ENCODE measurements around the gene FBXO31. TPM values are rescaled to one million over a fixed set of nuclear protein-coding genes. Genes with fewer than 3 reads are reported as not detected.

FBXO31 gene
- total and polyA plus RNA-seq, 2 of the 13 experiments (the other 11 are each of a cell fraction or from before 2014, with no cell fraction given), result 92.4 to 101 TPM

- no peak for TF ChIP-seq CHD2 (IDR thresholded peaks at IDR 0.05; ENCODE audit: low read depth, low read length)
- TF ChIP-seq ZZZ3 (CRISPR knock-in tag; IDR thresholded peaks at IDR 0.05; ENCODE audit: borderline replicate concordance), result no peak
- no peak for TF ChIP-seq HDAC1 (CRISPR knock-in tag; IDR thresholded peaks at IDR 0.05)
- peak; percentile 64 for TF ChIP-seq RBFOX2 (IDR thresholded peaks at IDR 0.05; ENCODE audit: low read depth, low read length)
- no peak for TF ChIP-seq CREB3 (CRISPR knock-in tag; IDR thresholded peaks at IDR 0.05)
- TF ChIP-seq SKIL (CRISPR knock-in tag; IDR thresholded peaks at IDR 0.05; ENCODE audit: borderline replicate concordance), result no peak
- no peak for TF ChIP-seq NKX3-1 (CRISPR knock-in tag; IDR thresholded peaks at IDR 0.05)
- no peak for TF ChIP-seq ZNF34 (CRISPR knock-in tag; IDR thresholded peaks at IDR 0.05; ENCODE audit: borderline replicate concordance)
- no peak for TF ChIP-seq CERS6 (CRISPR knock-in tag; IDR thresholded peaks at IDR 0.05)
- no peak for TF ChIP-seq EED (CRISPR knock-in tag; IDR thresholded peaks at IDR 0.05)
- peak; percentile 71 for TF ChIP-seq ZNF121 (CRISPR knock-in tag; IDR thresholded peaks at IDR 0.05)
- no peak for TF ChIP-seq MEIS1 (CRISPR knock-in tag; IDR thresholded peaks at IDR 0.05; ENCODE audit: borderline replicate concordance)
- no peak for TF ChIP-seq U2AF1 (optimal IDR thresholded peaks at IDR 0.05; ENCODE audit: low read depth, low read length)
- TF ChIP-seq ELF4 (CRISPR knock-in tag; IDR thresholded peaks at IDR 0.05; ENCODE audit: borderline replicate concordance), result no peak
- TF ChIP-seq MAZ (IDR thresholded peaks at IDR 0.05; ENCODE audit: borderline replicate concordance, low read depth, low read length), result no peak
- TF ChIP-seq MAZ (CRISPR knock-in tag; IDR thresholded peaks at IDR 0.05; ENCODE audit: low read depth), result no peak
- TF ChIP-seq NR2C2 (CRISPR knock-in tag; IDR thresholded peaks at IDR 0.05; ENCODE audit: borderline replicate concordance), result no peak
- no peak for TF ChIP-seq DBP (CRISPR knock-in tag; IDR thresholded peaks at IDR 0.05; ENCODE audit: not compliant biosample characterization)
- TF ChIP-seq AFF4 (CRISPR knock-in tag; IDR thresholded peaks at IDR 0.05), result no peak
Observed at GRCh38 chr16:87375426-87376135, 8.0 kb downstream of the FBXO31 start (continued).

Measured in HepG2 (cell line).